T-cell (primary cell): Measurements from ENCODE around the gene TSEN34. TPM values are rescaled to one million over a fixed set of nuclear protein-coding genes. Genes with fewer than 3 reads are reported as not detected.
A peak's percentile ranks its signal among the peaks of the same experiment; 100 is the strongest.
"Not testable (repeated sequence)": the region's sequence is repeated elsewhere in the genome, so short reads cannot be mapped to it uniquely, and the experiment has no call there.

ENCODE experiments used
- ATAC-seq, 4 experiments: fragments of 200-7000 bp in 3 of 4; fragments of 150-1000 bp in 1 of 4; cut with Tn5 transposase; replicated peaks in 1 of 4; 1 replicate in 3 of 4; 2 replicates in 1 of 4; pipeline ENCODE4 v1.10.0; 2021; ENCODE audit warnings: moderate library complexity in 3 of 4, mild to moderate bottlenecking in 2 of 4, moderate number of reproducible peaks in 1 of 4
- CTCF ChIA-PET, 2 donors: fragments of 300-600 bp; sonication (Branson Sonifier 250); formaldehyde crosslinking; loops; one replicate each; lab custom pipeline; 2022; ENCODE audit warnings: antibody characterized with exemption in 2 of 2; lab: Charles Lee
- POLR2A ChIA-PET, 2 donors: fragments of 300-600 bp; sonication (Branson Sonifier 250); formaldehyde crosslinking; loops; one replicate each; lab custom pipeline; 2022; ENCODE audit warnings: antibody characterized with exemption in 2 of 2; lab: Charles Lee
- DNase-seq, 35 experiments: peaks; one replicate each; pipeline versions ENCODE4 v3.0.0 to v3.0.0-alpha.2; 2013 to 2023
- H3K27ac ChIP-seq: one replicate; pipeline ENCODE4 v1.5.1; 2013; ENCODE audit warnings: low read length
- H3K27me3 ChIP-seq, 2 experiments: replicated peaks in 1 of 2; 1 replicate in 1 of 2; 2 replicates in 1 of 2; pipeline versions ENCODE4 v1.6.1 to v1.7.0; 2013; ENCODE audit warnings: low read length in 1 of 2, mixed read lengths in 1 of 2; ENCODE audit not compliant: control insufficient read depth in 2 of 2, insufficient read depth in 2 of 2; ENCODE audit errors: extremely low read depth in 1 of 2
- H3K36me3 ChIP-seq, 2 donors: 1 replicate in 1 of 2; 2 replicates in 1 of 2; pipeline versions ENCODE4 v1.6.1 to v1.7.0; 2013; ENCODE audit warnings: low read length in 1 of 2; ENCODE audit not compliant: control insufficient read depth in 2 of 2, insufficient read depth in 1 of 2; ENCODE audit errors: extremely low read depth in 1 of 2
- H3K4me1 ChIP-seq, 2 experiments: 1 replicate in 1 of 2; 2 replicates in 1 of 2; pipeline versions ENCODE4 v1.6.1 to v1.7.0; 2013; ENCODE audit warnings: low read length in 2 of 2, mixed read lengths in 1 of 2; ENCODE audit not compliant: insufficient read depth in 2 of 2, control insufficient read depth in 1 of 2; ENCODE audit errors: extremely low read depth in 1 of 2
- H3K4me3 ChIP-seq, 2 donors: 1 replicate in 1 of 2; 2 replicates in 1 of 2; pipeline versions ENCODE4 v1.5.1 to v1.7.0; 2013; ENCODE audit warnings: mild to moderate bottlenecking in 2 of 2, low read length in 1 of 2, moderate library complexity in 1 of 2; ENCODE audit not compliant: control insufficient read depth in 1 of 2; ENCODE audit errors: extremely low read depth in 1 of 2
- H3K9me3 ChIP-seq: 2 replicates; pipeline ENCODE4 v1.7.0; 2013
- H3K27ac Mint-ChIP-seq, 2 donors: one replicate each; pipeline ENCODE4 v1.8.0; 2020 to 2021; ENCODE audit warnings: mild to moderate bottlenecking in 2 of 2, mixed read lengths in 2 of 2
- H3K27me3 Mint-ChIP-seq, 2 donors: one replicate each; pipeline ENCODE4 v1.8.0; 2021 to 2022; ENCODE audit warnings: mixed read lengths in 2 of 2
- H3K36me3 Mint-ChIP-seq: one replicate; pipeline ENCODE4 v1.8.0; 2021; ENCODE audit warnings: mixed read lengths
- H3K4me1 Mint-ChIP-seq, 3 donors: one replicate each; pipeline ENCODE4 v1.8.0; 2020 to 2022; ENCODE audit warnings: mixed read lengths in 3 of 3, mild to moderate bottlenecking in 1 of 3
- H3K4me3 Mint-ChIP-seq, 3 donors: one replicate each; pipeline ENCODE4 v1.8.0; 2020 to 2022; ENCODE audit warnings: mild to moderate bottlenecking in 3 of 3, mixed read lengths in 3 of 3, moderate library complexity in 3 of 3
- H3K9me3 Mint-ChIP-seq, 3 donors: one replicate each; pipeline ENCODE4 v1.8.0; 2020 to 2022; ENCODE audit warnings: mixed read lengths in 3 of 3
- WGBS: methylation state at CpG from one replicate; pipeline ENCODE4 v1.1.5; 2013; ENCODE audit warnings: missing lambda C conversion rate; ENCODE audit not compliant: insufficient coverage; 5-methylcytosine and 5-hydroxymethylcytosine counted together
- total RNA-seq, 35 experiments: library from RNA in 6 of 35; stranded (reverse) in 6 of 35; fragments of 120-200 nt in 1 of 35; gene quantifications; one replicate each; pipeline versions ENCODE4 v1.2.1 to v1.2.4 and lab custom pipeline; 2013 to 2026

Gene TSEN34
- total RNA-seq, 5 donors from 2014 or later (not counting 1 experiment from before 2014, with no cell fraction given) = 9.5 to 28.5 (median 23.5) TPM

DNA sequence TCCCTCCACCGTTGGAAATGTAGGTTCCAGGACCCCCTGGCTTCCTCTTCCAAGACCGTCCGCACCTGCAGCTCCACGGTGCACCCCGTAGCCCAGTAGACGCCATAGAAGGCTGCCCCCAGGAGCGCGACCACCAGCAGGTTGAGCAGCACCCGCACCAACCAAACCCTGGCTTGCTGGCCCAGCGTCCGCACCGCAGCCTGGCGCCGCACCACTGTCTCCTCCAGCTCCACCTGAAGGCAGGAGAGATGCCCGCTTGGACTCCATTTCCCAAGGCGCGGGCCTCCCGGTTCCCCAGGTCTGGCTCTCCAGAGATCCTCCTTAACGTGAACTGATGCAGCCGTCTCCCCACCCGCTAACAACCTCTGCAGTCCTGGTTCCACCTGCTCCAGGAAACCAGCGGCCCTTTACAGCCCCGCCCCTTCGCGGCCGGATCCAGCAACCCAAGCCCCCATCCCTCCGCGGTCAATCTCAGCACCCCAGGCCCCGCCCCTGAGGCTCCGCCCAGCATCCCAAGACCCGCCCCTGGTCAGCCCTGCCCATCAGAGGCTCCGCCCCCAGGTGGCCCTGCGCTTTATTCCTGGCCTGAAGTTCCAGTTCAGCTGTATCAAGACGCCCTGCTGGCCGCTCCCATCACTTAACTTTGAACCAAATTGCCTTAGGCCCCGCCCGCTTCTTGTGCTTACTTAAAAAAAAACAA lies 26.6 kb upstream of the TSEN34 start:
- H3K4me1 Mint-ChIP-seq = peaks cover 41 to 58% (median 43%) of the 10 kb centered on the region in 3 donors
- no peak overlapping the region for H3K27ac ChIP-seq
- CTCF ChIA-PET = interaction anchor here in 1 of 2 donors (0.7 kb wide), 1 partner anchor 9 kb away, joined by 3 read pairs; no protein-coding TSS in a partner anchor

DNA sequence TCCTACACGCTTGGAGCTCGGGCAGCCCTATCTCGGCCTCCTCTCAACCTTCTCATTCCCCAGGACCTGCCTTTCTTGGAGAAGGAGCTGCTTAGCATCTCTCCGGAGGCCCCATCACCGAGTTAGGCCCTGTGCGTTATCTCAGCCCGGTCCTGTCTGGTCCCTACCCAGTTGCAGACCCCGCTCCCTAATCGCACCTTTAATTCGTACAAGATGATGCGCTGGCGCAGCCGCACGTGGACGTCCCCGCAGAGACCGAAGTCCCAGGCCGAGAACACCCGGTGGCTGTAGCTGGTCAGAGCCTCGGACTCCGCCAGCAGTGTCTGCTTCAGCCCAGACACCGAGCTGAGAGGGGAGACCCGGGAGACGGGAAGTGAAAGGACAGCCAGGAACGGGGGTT lies 25.9 kb upstream of the TSEN34 start:
- H3K27ac Mint-ChIP-seq = peak overlapping the region in 1 of 2 donors; percentile 61
- H3K4me3 Mint-ChIP-seq = peak overlapping the region in 1 of 3 donors; percentile 71
- Histone ChIP-seq H3K4me3 (no peak overlapping the region), H3K9me3 (no peaks in the 10 kb centered on the region), H3K4me1 (peaks cover 5 to 47% of the 10 kb centered on the region in 2 experiments), H3K27me3 (peaks cover 0 to 19% of the 10 kb centered on the region in 2 experiments), H3K27ac (no peak overlapping the region), H3K36me3 (no peaks in the 10 kb centered on the region)
- no peaks in the 10 kb centered on the region for H3K9me3 Mint-ChIP-seq
- 97% methylated on average over 24 of the region's 25 CpGs for WGBS
- no peaks in the 10 kb centered on the region for H3K27me3 Mint-ChIP-seq
- DNase-seq = no peak
- ChIA-PET CTCF (interaction anchor here in 1 of 2 donors (0.6 kb wide), 1 partner anchor 22 kb away, joined by 4 read pairs; no protein-coding TSS in a partner anchor), POLR2A (no interaction called here)
- H3K36me3 Mint-ChIP-seq = no peaks in the 10 kb centered on the region
- peaks cover 36 to 52% (median 37%) of the 10 kb centered on the region in 3 donors for H3K4me1 Mint-ChIP-seq
- ATAC-seq = no peak

More for the DNA sequence above, 26.6 kb upstream of the TSEN34 start:
- 12% methylated on average over 29 of the region's 37 CpGs for WGBS
- no peaks in the 10 kb centered on the region for H3K27me3 Mint-ChIP-seq
- peaks cover 0 to 19% of the 10 kb centered on the region in 2 experiments for H3K27me3 ChIP-seq
- POLR2A ChIA-PET = no interaction called here
- DNase-seq (peak in 27 of 35 experiments; percentile 21 to 68 (median 45)), ATAC-seq (no peak)
- H3K27ac Mint-ChIP-seq = peak overlapping the region in 1 of 2 donors; percentile 69
- H3K36me3 ChIP-seq = no peaks in the 10 kb centered on the region
- H3K9me3 Mint-ChIP-seq = no peaks in the 10 kb centered on the region
- peak overlapping the region in 1 of 2 donors; percentile 38 for H3K4me3 ChIP-seq
- H3K36me3 Mint-ChIP-seq = no peaks in the 10 kb centered on the region
- peak overlapping the region; percentile 53 to 71 (median 61) for H3K4me3 Mint-ChIP-seq
- H3K9me3 ChIP-seq = no peaks in the 10 kb centered on the region
- peaks cover 5 to 51% of the 10 kb centered on the region in 2 experiments for H3K4me1 ChIP-seq

DNA sequence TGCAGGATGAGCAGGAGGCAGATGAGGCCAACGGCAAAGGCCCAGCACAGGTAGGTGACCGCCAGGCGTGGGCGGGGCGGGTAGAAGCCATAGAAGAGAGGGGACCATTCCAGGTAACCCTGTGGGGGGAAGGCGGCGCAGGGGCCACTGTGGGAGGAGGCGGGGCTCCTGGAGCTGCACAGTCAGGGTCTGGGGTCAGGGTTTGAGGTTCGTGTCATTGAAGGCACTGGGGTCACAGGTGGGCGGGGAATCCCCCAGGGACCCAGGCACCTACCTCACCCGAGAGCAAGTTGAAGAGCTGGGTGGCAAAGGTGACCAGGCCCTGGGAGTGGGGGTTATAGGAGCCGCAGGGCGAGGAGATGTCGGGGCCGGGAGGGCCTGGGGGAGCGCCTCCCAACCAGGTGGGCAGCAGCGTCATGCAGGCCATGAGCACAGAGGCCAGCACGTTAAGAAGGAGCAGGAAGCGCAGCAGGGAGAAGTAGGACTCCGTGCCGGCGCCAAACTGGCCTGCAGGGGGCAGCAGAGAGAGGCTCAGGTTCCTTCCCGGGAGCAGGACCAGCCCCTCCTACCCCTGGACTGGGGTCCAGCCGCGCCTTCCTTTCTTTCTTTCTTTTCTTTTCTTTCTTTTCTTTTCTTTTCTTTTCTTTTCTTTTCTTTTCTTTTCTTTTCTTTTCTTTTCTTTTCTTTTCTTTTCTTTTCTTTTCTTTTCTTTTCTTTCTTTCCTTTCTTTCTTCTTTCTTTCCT lies 22.8 kb upstream of the TSEN34 start:
- Mint-ChIP-seq H3K27me3 (no peaks in the 10 kb centered on the region), H3K36me3 (no peaks in the 10 kb centered on the region), H3K9me3 (no peaks in the 10 kb centered on the region), H3K4me1 (peaks cover 10 to 29% (median 18%) of the 10 kb centered on the region in 3 donors), H3K27ac (no peak overlapping the region), H3K4me3 (no peak overlapping the region)
- Histone ChIP-seq H3K4me3 (no peak overlapping the region), H3K27me3 (peaks cover 0 to 24% of the 10 kb centered on the region in 2 experiments), H3K27ac (no peak overlapping the region), H3K9me3 (no peaks in the 10 kb centered on the region), H3K4me1 (peaks cover 0 to 29% of the 10 kb centered on the region in 2 experiments), H3K36me3 (no peaks in the 10 kb centered on the region)
- DNase-seq = peak; percentile 54 to 94 (median 80)
- CTCF ChIA-PET = interaction anchor here (0.6 to 1.2 kb wide), 2 partner anchors 21 to 1896 kb away, joined by 3 to 6 read pairs; partner anchors contain the start of gene MBOAT7 (in 1 of the 2)
- WGBS = 23% methylated on average over 24 of the region's 25 CpGs
- POLR2A ChIA-PET = no interaction called here
- peak; percentile 85 to 92 (median 86) for ATAC-seq

DNA sequence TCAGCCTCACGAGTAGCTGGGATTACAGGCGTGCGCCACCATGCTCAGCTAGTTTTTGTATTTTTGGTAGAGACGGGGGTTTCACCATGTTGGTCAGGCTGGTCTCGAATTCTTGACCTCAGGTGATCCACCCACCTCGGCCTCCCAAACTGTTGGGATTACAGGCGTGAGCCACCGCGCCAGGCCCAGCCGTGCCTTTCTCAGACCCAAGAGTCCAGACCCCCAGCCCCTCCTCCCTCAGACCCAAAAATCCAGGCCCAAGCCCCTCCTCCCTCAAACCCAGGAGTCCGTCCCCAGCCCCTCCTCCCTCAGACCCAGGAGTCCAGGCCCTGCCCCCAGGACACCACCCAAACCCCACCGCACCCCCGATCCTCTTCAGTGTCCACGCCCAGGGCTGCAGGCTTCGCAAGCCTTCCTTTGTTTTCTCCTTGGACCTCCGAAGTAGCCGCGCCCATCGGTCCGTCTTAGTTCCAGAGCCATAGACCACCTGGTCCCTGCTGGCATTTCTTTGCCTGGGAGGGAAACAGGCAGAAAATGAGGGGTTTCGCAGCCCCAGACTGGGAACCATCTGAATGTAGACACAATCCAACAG lies 21.9 kb upstream of the TSEN34 start:
- Mint-ChIP-seq H3K4me1 (peaks cover 7 to 22% (median 13%) of the 10 kb centered on the region in 3 donors), H3K9me3 (no peaks in the 10 kb centered on the region), H3K27me3 (no peaks in the 10 kb centered on the region), H3K27ac (no peak overlapping the region), H3K36me3 (no peaks in the 10 kb centered on the region), H3K4me3 (no peak overlapping the region)
- no peak for ATAC-seq
- CTCF ChIA-PET = interaction anchor here in 1 of 2 donors (0.7 to 1.0 kb wide), 3 partner anchors 9 to 63 kb away, joined by 3 read pairs; partner anchors contain the start of gene LENG1
- no peak for DNase-seq
- no peaks in the 10 kb centered on the region for H3K36me3 ChIP-seq
- H3K4me3 ChIP-seq = no peak overlapping the region
- peaks cover 0 to 21% of the 10 kb centered on the region in 2 experiments for H3K27me3 ChIP-seq
- H3K4me1 ChIP-seq = peaks cover 0 to 22% of the 10 kb centered on the region in 2 experiments
- 91% methylated on average over 8 of the region's 21 CpGs for WGBS
- H3K9me3 ChIP-seq = no peaks in the 10 kb centered on the region
- no peak overlapping the region for H3K27ac ChIP-seq
- POLR2A ChIA-PET = no interaction called here

DNA sequence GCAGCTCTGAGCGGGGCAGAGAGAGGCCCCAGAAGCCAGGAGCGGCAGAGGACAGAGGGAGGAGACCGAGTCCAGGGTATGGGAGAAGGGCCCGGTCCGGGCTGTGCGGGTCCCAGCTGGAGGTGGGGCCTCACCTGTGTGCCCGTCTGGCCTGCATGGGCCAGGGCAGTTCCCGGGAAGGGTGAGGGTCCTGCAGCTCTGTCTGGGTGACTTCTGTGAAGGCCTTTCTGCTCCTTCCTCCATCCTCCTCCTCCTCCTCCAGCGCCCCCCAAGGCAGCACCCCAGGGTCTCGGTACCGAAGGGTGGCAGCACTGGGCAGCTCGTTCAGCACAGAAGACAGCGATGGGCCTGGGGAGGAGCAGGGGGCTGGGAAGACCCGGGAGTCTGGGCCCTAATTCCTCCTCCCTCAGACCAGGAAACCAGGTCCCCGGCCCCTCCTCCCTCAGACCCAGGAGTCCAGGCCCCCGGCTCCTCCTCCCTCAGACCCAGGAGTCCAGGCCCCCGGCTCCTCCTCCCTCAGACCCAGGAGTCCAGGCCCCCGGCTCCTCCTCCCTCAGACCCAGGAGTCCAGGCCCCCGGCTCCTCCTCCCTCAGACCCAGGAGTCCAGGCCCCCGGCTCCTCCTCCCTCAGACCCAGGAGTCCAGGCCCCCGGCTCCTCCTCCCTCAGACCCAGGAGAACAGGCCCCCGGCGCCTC lies 19.2 kb upstream of the TSEN34 start:
- CTCF ChIA-PET = interaction anchor here in 1 of 2 donors (0.5 kb wide), 1 partner anchor 1899 kb away, joined by 3 read pairs; no protein-coding TSS in a partner anchor
- H3K27me3 Mint-ChIP-seq, H3K27ac Mint-ChIP-seq, H3K4me3 ChIP-seq, H3K27ac ChIP-seq, H3K9me3 ChIP-seq, POLR2A ChIA-PET, DNase-seq, ATAC-seq, H3K9me3 Mint-ChIP-seq, H3K36me3 Mint-ChIP-seq, H3K4me3 Mint-ChIP-seq, H3K36me3 ChIP-seq: not testable (repeated sequence)
- peaks cover 0 to 11% (median 7%) of the 10 kb centered on the region in 3 donors for H3K4me1 Mint-ChIP-seq
- peaks cover 0 to 15% of the 10 kb centered on the region in 2 experiments for H3K4me1 ChIP-seq
- peaks cover 0 to 11% of the 10 kb centered on the region in 2 experiments for H3K27me3 ChIP-seq
- WGBS = 91% methylated on average over 6 of the region's 23 CpGs
